ENCODE measurements around the gene GALNT7. TPM values are rescaled to one million over a fixed set of nuclear protein-coding genes. Genes with fewer than 3 reads are reported as not detected.

The GALNT7 gene
- total RNA-seq, 1 donor: 19.6 TPM

DNA sequence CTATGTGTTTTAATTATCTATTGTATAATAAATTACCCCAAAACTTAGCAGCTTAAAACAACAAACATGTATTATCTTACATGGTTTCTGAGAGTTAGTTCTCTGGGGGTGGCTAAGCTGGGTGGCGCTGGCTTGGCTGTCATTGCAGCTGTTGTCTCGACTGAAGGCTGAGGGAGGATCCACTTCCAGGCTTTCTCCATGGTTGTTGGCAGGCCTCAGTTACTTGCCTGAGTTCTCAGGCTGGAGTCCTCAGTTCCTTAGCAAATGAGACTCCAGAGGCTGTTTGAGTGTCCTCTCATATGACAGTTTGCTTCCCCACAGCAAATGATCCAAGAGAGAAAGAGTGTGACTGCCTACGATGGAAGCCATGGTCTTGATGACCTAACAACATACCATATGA is 23.5 kb upstream of the GALNT7 start:
- no peak for DNase-seq (ENCODE audit: low read depth)
- TF ChIP-seq CTCF (IDR thresholded peaks at IDR 0.05; ENCODE audit: insufficient read depth, low read length): no peak
- H3K4me3 ChIP-seq (ENCODE audit: low read depth, low read length): no peak overlapping the region

DNA sequence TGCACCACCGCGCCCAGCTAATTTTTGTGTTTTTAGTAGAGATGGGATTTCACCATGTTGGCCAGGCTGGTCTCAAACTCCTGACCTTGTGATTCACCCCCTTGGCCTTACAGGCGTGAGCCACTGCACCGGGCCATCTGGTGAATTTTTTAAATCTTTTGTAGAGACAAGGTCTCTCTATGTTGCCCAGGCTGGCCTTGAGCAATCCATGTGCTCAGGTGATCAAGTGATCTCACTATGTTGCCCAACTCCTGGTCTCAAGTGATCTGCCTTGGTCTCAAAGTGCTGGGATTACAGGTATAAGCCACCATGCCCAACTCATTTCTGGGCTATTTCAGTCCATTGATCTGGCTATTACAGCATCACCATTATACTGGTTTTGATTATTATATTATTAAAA is 22.2 kb upstream of the GALNT7 start:
- TF ChIP-seq CTCF (IDR thresholded peaks at IDR 0.05; ENCODE audit: insufficient read depth, low read length): no peak
- DNase-seq (ENCODE audit: low read depth): no peak

DNA sequence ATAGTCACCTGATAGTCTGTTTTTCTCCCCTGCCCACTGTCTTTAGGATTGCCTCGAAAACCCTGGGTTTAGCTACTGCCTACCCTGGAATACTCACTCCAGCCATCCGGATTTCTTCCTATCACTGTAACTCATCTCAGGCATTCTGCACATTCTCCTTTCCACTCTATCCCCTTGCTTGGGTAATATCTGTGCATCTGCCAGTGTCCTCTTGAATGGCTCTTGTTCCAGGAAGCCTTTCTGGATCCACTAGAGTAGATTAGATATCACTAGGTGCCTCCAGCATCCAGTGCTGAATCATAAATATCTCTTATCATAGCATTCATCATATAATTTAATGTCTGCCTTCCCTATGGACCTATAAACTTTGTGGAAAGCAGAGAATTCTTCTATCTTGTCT is 17.1 kb upstream of the GALNT7 start:
- no peak overlapping the region for H3K4me3 ChIP-seq (ENCODE audit: low read depth, low read length)
- no peak for TF ChIP-seq CTCF (IDR thresholded peaks at IDR 0.05; ENCODE audit: insufficient read depth, low read length)
- DNase-seq (ENCODE audit: low read depth): no peak

More for the DNA sequence above, 22.2 kb upstream of the GALNT7 start:
- no peak overlapping the region for H3K4me3 ChIP-seq (ENCODE audit: low read depth, low read length)

DNA sequence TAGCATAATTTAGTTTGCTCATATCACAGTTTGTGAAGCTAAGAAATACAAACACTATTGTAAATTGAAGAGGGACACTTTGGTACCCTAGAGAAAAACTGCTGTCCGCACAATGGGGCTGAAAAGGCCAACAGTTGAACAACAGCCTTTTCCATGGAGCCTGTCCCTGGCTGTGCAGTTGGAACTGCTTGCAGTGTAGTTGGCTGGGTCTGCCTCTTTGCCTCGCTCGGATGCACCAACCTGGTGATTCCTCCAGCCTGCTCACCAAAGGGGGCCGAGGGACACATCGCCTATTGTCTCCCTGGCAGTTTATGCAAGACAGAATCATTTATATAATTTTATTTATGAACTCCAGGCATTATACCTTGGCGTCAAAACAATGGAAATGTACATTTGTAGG is 16.5 kb upstream of the GALNT7 start:
- no peak for DNase-seq (ENCODE audit: low read depth)
- TF ChIP-seq CTCF (IDR thresholded peaks at IDR 0.05; ENCODE audit: insufficient read depth, low read length): no peak
- no peak overlapping the region for H3K4me3 ChIP-seq (ENCODE audit: low read depth, low read length)

DNA sequence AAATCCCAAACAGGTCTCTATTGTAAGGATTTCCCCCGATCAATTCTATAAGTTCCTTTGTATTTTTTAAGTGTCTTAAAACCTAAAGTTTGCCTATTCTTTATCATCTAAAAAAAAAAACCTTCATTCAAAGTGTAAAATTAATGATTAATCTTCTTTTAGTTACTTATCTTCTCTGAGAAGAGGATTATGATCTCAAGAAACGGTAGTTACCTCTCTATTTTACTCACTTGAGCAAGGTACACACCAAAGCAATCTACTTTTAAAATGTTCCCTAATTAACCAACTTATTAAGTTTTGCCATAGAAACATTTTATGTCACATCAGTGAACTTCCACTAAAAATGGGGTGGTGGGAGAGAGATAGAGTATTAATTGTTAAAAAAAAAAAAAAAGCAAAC is 15.2 kb upstream of the GALNT7 start:
- no peak for DNase-seq (ENCODE audit: low read depth)
- no peak overlapping the region for H3K4me3 ChIP-seq (ENCODE audit: low read depth, low read length)
- TF ChIP-seq CTCF (IDR thresholded peaks at IDR 0.05; ENCODE audit: insufficient read depth, low read length): no peak

GRCh38 chr4:173159791-173160190 is 8.8 kb upstream of the GALNT7 start:
- H3K4me3 ChIP-seq (ENCODE audit: low read depth, low read length): no peak overlapping the region
- peak; percentile 38 for DNase-seq (ENCODE audit: low read depth)
- no peak for TF ChIP-seq CTCF (IDR thresholded peaks at IDR 0.05; ENCODE audit: insufficient read depth, low read length)

GRCh38 chr4:173160871-173161270 is 7.7 kb upstream of the GALNT7 start:
- no peak for DNase-seq (ENCODE audit: low read depth)
- TF ChIP-seq CTCF (IDR thresholded peaks at IDR 0.05; ENCODE audit: insufficient read depth, low read length): no peak
- no peak overlapping the region for H3K4me3 ChIP-seq (ENCODE audit: low read depth, low read length)

Measured in fibroblast of the aortic adventitia (primary cell).